H9 (cell line): Measurements from ENCODE around the gene WFIKKN2. TPM values are rescaled to one million over a fixed set of nuclear protein-coding genes. Genes with fewer than 3 reads are reported as not detected.

Source experiments
- DNase-seq: peaks from one replicate; pipeline ENCODE4 v3.0.0-alpha.2; 2017
- H2AFZ ChIP-seq: one replicate; pipeline ENCODE4 v1.6.1; 2013; ENCODE audit warnings: mild to moderate bottlenecking, low read length, control low read depth, moderate library complexity
- H2AK5ac ChIP-seq: 2 replicates; pipeline ENCODE4 v1.6.1; 2013; ENCODE audit warnings: low read length, control low read depth, mixed read lengths; ENCODE audit not compliant: insufficient read length
- H2BK120ac ChIP-seq: one replicate; pipeline ENCODE4 v1.6.1; 2013; ENCODE audit warnings: low read depth, mild to moderate bottlenecking, low read length, control low read depth, inconsistent platforms; ENCODE audit not compliant: poor library complexity, severe bottlenecking
- H2BK12ac ChIP-seq: 2 replicates; pipeline ENCODE4 v1.6.1; 2013; ENCODE audit warnings: low read length, control low read depth, mixed read lengths, low read depth; ENCODE audit not compliant: insufficient read length
- H2BK15ac ChIP-seq: 2 replicates; pipeline ENCODE4 v1.6.1; 2013; ENCODE audit warnings: low read depth, low read length, control low read depth
- H2BK20ac ChIP-seq: one replicate; pipeline ENCODE4 v1.6.1; 2013; ENCODE audit warnings: low read depth, mild to moderate bottlenecking, low read length, control low read depth, inconsistent platforms; ENCODE audit not compliant: poor library complexity, severe bottlenecking
- H2BK5ac ChIP-seq: 2 replicates; pipeline ENCODE4 v1.6.1; 2013; ENCODE audit warnings: low read length, control low read depth, mixed read lengths; ENCODE audit not compliant: insufficient read length
- H3K14ac ChIP-seq: 2 replicates; pipeline ENCODE4 v1.6.1; 2013; ENCODE audit warnings: low read length, control low read depth; ENCODE audit not compliant: insufficient read depth
- H3K18ac ChIP-seq: 2 replicates; pipeline ENCODE4 v1.6.1; 2013; ENCODE audit warnings: low read depth, mild to moderate bottlenecking, mixed read lengths, low read length, control low read depth; ENCODE audit not compliant: insufficient read length
- H3K23ac ChIP-seq: 2 replicates; pipeline ENCODE4 v1.6.1; 2013; ENCODE audit warnings: low read length, control low read depth, mixed read lengths, low read depth; ENCODE audit not compliant: insufficient read length
- H3K23me2 ChIP-seq: 2 replicates; pipeline ENCODE4 v1.6.1; 2013; ENCODE audit warnings: low read depth, mild to moderate bottlenecking, mixed read lengths, low read length, control low read depth; ENCODE audit not compliant: insufficient read length, poor library complexity, severe bottlenecking
- H3K27ac ChIP-seq: 2 replicates; pipeline ENCODE4 v1.5.1; 2013; ENCODE audit warnings: low read length, control low read depth, mixed read lengths, low read depth; ENCODE audit not compliant: insufficient read length
- H3K27me3 ChIP-seq: 2 replicates; pipeline ENCODE4 v1.6.1; 2013; ENCODE audit warnings: low read length, control low read depth, inconsistent platforms; ENCODE audit not compliant: insufficient read depth
- H3K4ac ChIP-seq: 2 replicates; pipeline ENCODE4 v1.6.1; 2013; ENCODE audit warnings: low read depth, mild to moderate bottlenecking, control low read depth, inconsistent platforms, low read length, moderate library complexity
- H3K4me1 ChIP-seq: 2 replicates; pipeline ENCODE4 v1.6.1; 2013; ENCODE audit warnings: low read length, control low read depth, inconsistent platforms; ENCODE audit not compliant: insufficient read depth
- H3K4me2 ChIP-seq: 2 replicates; pipeline ENCODE4 v1.6.1; 2013; ENCODE audit warnings: low read length, control low read depth, mixed read lengths; ENCODE audit not compliant: insufficient read length, insufficient read depth
- H3K56ac ChIP-seq: 2 replicates; pipeline ENCODE4 v1.6.1; 2013; ENCODE audit warnings: low read depth, mild to moderate bottlenecking, mixed read lengths, low read length, control low read depth; ENCODE audit not compliant: insufficient read length
- H3K79me1 ChIP-seq: 2 replicates; pipeline ENCODE4 v1.6.1; 2013; ENCODE audit warnings: low read depth, mild to moderate bottlenecking, moderate library complexity, low read length, control low read depth, inconsistent platforms; ENCODE audit not compliant: insufficient read depth, poor library complexity, severe bottlenecking
- H3K79me2 ChIP-seq: 2 replicates; pipeline ENCODE4 v1.6.1; 2013; ENCODE audit warnings: low read length, control low read depth, inconsistent platforms; ENCODE audit not compliant: insufficient read depth
- H3K9ac ChIP-seq: 2 replicates; pipeline ENCODE4 v1.6.1; 2013; ENCODE audit warnings: low read length, control low read depth, mixed read lengths; ENCODE audit not compliant: insufficient read length; ENCODE audit errors: extremely low read depth
- H3K9me3 ChIP-seq: one replicate; pipeline ENCODE4 v1.6.1; 2013; ENCODE audit warnings: low read depth, low read length, inconsistent platforms; ENCODE audit not compliant: control insufficient read depth
- H3T11ph ChIP-seq: one replicate; pipeline ENCODE4 v1.6.1; 2013; ENCODE audit warnings: mild to moderate bottlenecking, low read length, control low read depth, inconsistent platforms
- H4K20me1 ChIP-seq: one replicate; pipeline ENCODE4 v1.6.1; 2013; ENCODE audit not compliant: control insufficient read depth, insufficient read length, insufficient read depth
- H4K5ac ChIP-seq: 2 replicates; pipeline ENCODE4 v1.6.1; 2013; ENCODE audit warnings: low read depth, mild to moderate bottlenecking, mixed read lengths, low read length, control low read depth; ENCODE audit not compliant: insufficient read length
- H4K8ac ChIP-seq: replicated peaks from 2 replicates; pipeline ENCODE4 v1.6.1; 2013; ENCODE audit warnings: low read length, control low read depth, mixed read lengths, low read depth; ENCODE audit not compliant: insufficient read length
- H4K91ac ChIP-seq: 2 replicates; pipeline ENCODE4 v1.6.1; 2013; ENCODE audit warnings: low read depth, mild to moderate bottlenecking, moderate library complexity, mixed read lengths, low read length, control low read depth; ENCODE audit not compliant: insufficient read length
- H3K27ac Mint-ChIP-seq, 3 experiments: 2 replicates in 2 of 3; 3 replicates in 1 of 3; pipeline ENCODE4 v1.8.0; 2020 to 2021; ENCODE audit warnings: mixed read lengths in 3 of 3, mild to moderate bottlenecking in 1 of 3, moderate library complexity in 1 of 3
- H3K27me3 Mint-ChIP-seq: 2 replicates; pipeline ENCODE4 v1.8.0; 2021; ENCODE audit warnings: low read depth, mild to moderate bottlenecking, moderate library complexity, mixed read lengths
- H3K36me3 Mint-ChIP-seq, 3 experiments: 2 replicates in 2 of 3; 3 replicates in 1 of 3; pipeline ENCODE4 v1.8.0; 2020 to 2021; ENCODE audit warnings: low read depth in 3 of 3, mixed read lengths in 3 of 3; ENCODE audit not compliant: insufficient read depth in 1 of 3
- H3K4me1 Mint-ChIP-seq, 2 experiments: 2 replicates each; pipeline ENCODE4 v1.8.0; 2020; ENCODE audit warnings: mixed read lengths in 2 of 2
- H3K4me3 Mint-ChIP-seq, 2 experiments: 2 replicates in 1 of 2; 3 replicates in 1 of 2; pipeline ENCODE4 v1.8.0; 2020 to 2021; ENCODE audit warnings: mild to moderate bottlenecking in 2 of 2, mixed read lengths in 2 of 2, moderate library complexity in 1 of 2
- H3K9me3 Mint-ChIP-seq, 2 experiments: 2 replicates in 1 of 2; 3 replicates in 1 of 2; pipeline ENCODE4 v1.8.0; 2020; ENCODE audit warnings: mild to moderate bottlenecking in 2 of 2, mixed read lengths in 2 of 2, moderate library complexity in 1 of 2
- CTCF ChIP-seq: fragments of 200-600 bp; sonication (generic); conservative IDR thresholded peaks from 3 replicates; pipeline ENCODE4 v1.8.0; 2021; ENCODE audit warnings: antibody characterized with exemption, mild to moderate bottlenecking
- WGBS: extraction: QIAGEN DNeasy Blood & Tissue Kit; methylation state at CpG from one replicate; pipeline ENCODE4 v1.1.7; 2013; ENCODE audit warnings: missing lambda C conversion rate, low lambda C conversion rate, mixed read lengths; ENCODE audit not compliant: insufficient read length; ENCODE audit errors: extremely low coverage; 5-methylcytosine and 5-hydroxymethylcytosine counted together
- total RNA-seq: library from RNA; stranded (reverse); gene quantifications from 2 replicates; pipeline ENCODE4 v1.2.1, GENCODE V29; 2021

WFIKKN2 gene
- total RNA-seq, 1 experiment from 2014 or later, result 1.1 TPM

- no peaks in the 10 kb centered on the region for H3K79me1 ChIP-seq
- no peaks in the 10 kb centered on the region for H3K9me3 ChIP-seq
- H3K27me3 Mint-ChIP-seq, result peaks cover 5% of the 10 kb centered on the region; the same call in 1 of the 2 replicates
- no peak overlapping the region for H2AK5ac ChIP-seq
- no peak for TF ChIP-seq CTCF
- no peak overlapping the region for H4K5ac ChIP-seq
- no peak overlapping the region for H3K4me2 ChIP-seq
- H3K23ac ChIP-seq, result no peak overlapping the region
- H4K8ac ChIP-seq, result no peak overlapping the region
- no CpG with 5 or more reads among the region's 7 CpGs for WGBS
- H2BK20ac ChIP-seq, result no peak overlapping the region
- no peaks in the 10 kb centered on the region for H3K23me2 ChIP-seq
- no peak overlapping the region for H3K4ac ChIP-seq
- no peak overlapping the region for H2BK120ac ChIP-seq
- no peak overlapping the region for H2BK5ac ChIP-seq
- no peak overlapping the region for H3K56ac ChIP-seq
- no peak overlapping the region for H2AFZ ChIP-seq
- H4K20me1 ChIP-seq, result no peaks in the 10 kb centered on the region
- H4K91ac ChIP-seq, result no peak overlapping the region
- no peaks in the 10 kb centered on the region for H3K36me3 Mint-ChIP-seq
- no peaks in the 10 kb centered on the region for H3K79me2 ChIP-seq
- H3K27me3 ChIP-seq, result no peaks in the 10 kb centered on the region
- H3K27ac ChIP-seq, result no peak overlapping the region
- H3K4me1 ChIP-seq, result no peaks in the 10 kb centered on the region
- no peak overlapping the region for H3K18ac ChIP-seq
- no peak for DNase-seq
- H3K4me1 Mint-ChIP-seq, result peaks cover 8% of the 10 kb centered on the region in 2 experiments
- no peak overlapping the region for H2BK15ac ChIP-seq
- H3K4me3 Mint-ChIP-seq, result no peak overlapping the region
- H2BK12ac ChIP-seq, result no peak overlapping the region
- no peak overlapping the region for H3K14ac ChIP-seq
- no peaks in the 10 kb centered on the region for H3K9me3 Mint-ChIP-seq
- H3K9ac ChIP-seq, result no peak overlapping the region
- H3K27ac Mint-ChIP-seq, result peak overlapping the region in 1 of 3 experiments; percentile 38; a peak in 1 of 7 replicates
- no peak overlapping the region for H3T11ph ChIP-seq
These were observed 17.5 kb upstream of the WFIKKN2 start for GRCh38 chr17:50817838-50818237.
